Measurements from ENCODE around the gene RIPK3.
A peak's percentile ranks its signal among the peaks of the same experiment; 100 is the strongest.

RIPK3 gene

DNA sequence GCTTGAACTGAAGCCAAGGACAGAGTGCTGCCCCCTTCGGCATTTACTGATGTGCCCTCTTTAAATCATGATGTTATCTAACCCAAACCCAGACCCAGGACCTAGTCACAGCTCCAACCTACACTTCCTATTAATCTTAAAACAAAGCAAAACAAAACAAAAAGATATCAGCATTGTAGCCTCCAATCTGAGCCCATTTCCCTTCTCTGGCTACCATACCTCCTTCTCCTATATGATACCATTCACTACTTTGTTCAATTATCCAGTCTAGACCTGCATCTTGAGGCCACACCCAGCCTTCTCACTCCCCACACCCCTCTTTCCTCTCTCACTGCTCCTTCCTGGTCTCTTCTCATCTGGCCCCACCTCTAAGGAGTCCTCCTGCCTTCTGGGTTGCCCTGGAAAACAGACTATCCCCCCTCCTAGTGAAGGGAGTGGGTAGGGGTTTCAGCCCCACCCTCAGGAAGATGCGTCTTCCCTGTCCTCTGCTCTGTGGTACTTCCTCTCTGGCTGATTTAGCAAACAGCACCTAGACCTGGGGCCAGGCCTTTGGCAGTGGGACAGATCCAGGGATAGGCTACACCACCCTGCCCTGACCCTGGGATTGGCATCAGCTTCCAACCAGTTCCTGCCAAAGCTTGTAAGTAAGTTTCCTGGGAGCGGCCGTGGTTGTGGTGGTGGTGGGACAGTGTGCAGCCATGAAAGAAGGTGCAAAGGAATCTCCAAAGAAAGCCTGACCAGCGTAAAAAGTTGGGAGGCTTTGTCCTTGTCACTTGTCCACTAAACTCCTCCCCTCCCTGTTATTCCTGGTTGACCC, 25.2 kb downstream of the RIPK3 start:
- H3K4me1 ChIP-seq (ENCODE audit: control insufficient read depth in 1 of 2, insufficient read depth in 2 of 2, low read length in 2 of 2), result no peaks in the 10 kb centered on the region
- H4K8ac ChIP-seq (ENCODE audit: low read depth, low read length), result no peak overlapping the region
- no peak overlapping the region for H2BK5ac ChIP-seq (ENCODE audit: low read depth, low read length, poor library complexity)
- no peak overlapping the region for H4K12ac ChIP-seq (ENCODE audit: low read depth, low read length)
- no peak for DNase-seq
- H3K79me2 ChIP-seq (ENCODE audit: control insufficient read depth, insufficient read depth, low read length, poor library complexity), result no peaks in the 10 kb centered on the region
- peaks cover 19 to 20% of the 10 kb centered on the region in 2 experiments for H3K36me3 ChIP-seq (ENCODE audit: control insufficient read depth in 1 of 2, insufficient read depth in 2 of 2, low read length in 2 of 2)
- no peaks in the 10 kb centered on the region for H3K9me3 ChIP-seq (ENCODE audit: insufficient read depth, low read depth, low read length)
- no peak overlapping the region for H2BK12ac ChIP-seq (ENCODE audit: low read length)
- H3K23ac ChIP-seq (ENCODE audit: low read length), result no peak overlapping the region
- no CpG with 5 or more reads among the region's 5 CpGs for WGBS (ENCODE audit: extremely low coverage, insufficient coverage, insufficient read length)
- no peak overlapping the region for H3K18ac ChIP-seq (ENCODE audit: low read length)
- H2AK5ac ChIP-seq (ENCODE audit: low read length), result no peak overlapping the region
- H4K91ac ChIP-seq (ENCODE audit: low read depth, low read length), result no peak overlapping the region
- no peak overlapping the region for H2BK120ac ChIP-seq (ENCODE audit: insufficient read depth, low read length, poor library complexity)
- no peaks in the 10 kb centered on the region for H3K27me3 ChIP-seq (ENCODE audit: insufficient read depth, low read length)
- no peak overlapping the region for H3K14ac ChIP-seq (ENCODE audit: low read length)
- H2AFZ ChIP-seq (ENCODE audit: insufficient read depth, low read length, poor library complexity), result no peak overlapping the region
- H3K9ac ChIP-seq (ENCODE audit: low read length), result no peak overlapping the region
- no peak overlapping the region for H3K4me3 ChIP-seq (ENCODE audit: low read depth, low read length)
- no peak overlapping the region for H3K4me2 ChIP-seq (ENCODE audit: low read length)
- H3K79me1 ChIP-seq (ENCODE audit: low read length), result no peaks in the 10 kb centered on the region
- no peak overlapping the region for H3K27ac ChIP-seq (ENCODE audit: low read depth, low read length)
- H3K4ac ChIP-seq (ENCODE audit: low read depth, low read length), result no peak overlapping the region

DNA sequence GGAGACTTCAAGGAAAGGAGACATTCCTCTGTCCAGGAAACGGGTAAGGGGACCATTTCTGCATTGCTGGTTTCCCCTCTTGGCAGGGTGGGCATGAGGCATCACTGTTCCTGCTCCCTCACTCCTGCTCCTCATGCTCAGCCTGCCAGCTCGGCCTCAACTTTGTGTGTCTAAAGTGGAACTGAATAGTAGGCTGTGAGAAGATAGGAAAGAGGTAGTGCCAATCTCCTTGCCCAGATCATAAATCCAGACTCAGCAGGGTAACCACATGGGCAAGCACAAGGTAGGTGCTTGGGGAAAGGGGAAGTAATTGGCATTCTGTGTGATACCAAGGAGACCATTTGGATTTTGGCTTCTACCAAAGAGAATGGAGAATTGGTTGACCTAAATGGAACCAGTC, 25.9 kb downstream of the RIPK3 start:
- no peak overlapping the region for H4K91ac ChIP-seq (ENCODE audit: low read depth, low read length)
- no peak overlapping the region for H2AK5ac ChIP-seq (ENCODE audit: low read length)
- H3K27me3 ChIP-seq (ENCODE audit: insufficient read depth, low read length), result no peaks in the 10 kb centered on the region
- H3K79me1 ChIP-seq (ENCODE audit: low read length), result no peaks in the 10 kb centered on the region
- no peak overlapping the region for H4K12ac ChIP-seq (ENCODE audit: low read depth, low read length)
- no peak overlapping the region for H3K18ac ChIP-seq (ENCODE audit: low read length)
- no peak for DNase-seq
- no peak overlapping the region for H3K4me3 ChIP-seq (ENCODE audit: low read depth, low read length)
- H2BK120ac ChIP-seq (ENCODE audit: insufficient read depth, low read length, poor library complexity), result no peak overlapping the region
- peaks cover 20 to 21% of the 10 kb centered on the region in 2 experiments for H3K36me3 ChIP-seq (ENCODE audit: control insufficient read depth in 1 of 2, insufficient read depth in 2 of 2, low read length in 2 of 2)
- no peak overlapping the region for H3K9ac ChIP-seq (ENCODE audit: low read length)
- no peaks in the 10 kb centered on the region for H3K79me2 ChIP-seq (ENCODE audit: control insufficient read depth, insufficient read depth, low read length, poor library complexity)
- no peak overlapping the region for H2BK5ac ChIP-seq (ENCODE audit: low read depth, low read length, poor library complexity)
- no peak overlapping the region for H3K27ac ChIP-seq (ENCODE audit: low read depth, low read length)
- H2BK12ac ChIP-seq (ENCODE audit: low read length), result no peak overlapping the region
- H3K4ac ChIP-seq (ENCODE audit: low read depth, low read length), result no peak overlapping the region
- no peak overlapping the region for H4K8ac ChIP-seq (ENCODE audit: low read depth, low read length)
- H3K4me1 ChIP-seq (ENCODE audit: control insufficient read depth in 1 of 2, insufficient read depth in 2 of 2, low read length in 2 of 2), result no peaks in the 10 kb centered on the region
- no peaks in the 10 kb centered on the region for H3K9me3 ChIP-seq (ENCODE audit: insufficient read depth, low read depth, low read length)
- H2AFZ ChIP-seq (ENCODE audit: insufficient read depth, low read length, poor library complexity), result no peak overlapping the region
- H3K4me2 ChIP-seq (ENCODE audit: low read length), result no peak overlapping the region
- no peak overlapping the region for H3K14ac ChIP-seq (ENCODE audit: low read length)
- no CpG with 5 or more reads among the region's 2 CpGs for WGBS (ENCODE audit: extremely low coverage, insufficient coverage, insufficient read length)
- no peak overlapping the region for H3K23ac ChIP-seq (ENCODE audit: low read length)

DNA sequence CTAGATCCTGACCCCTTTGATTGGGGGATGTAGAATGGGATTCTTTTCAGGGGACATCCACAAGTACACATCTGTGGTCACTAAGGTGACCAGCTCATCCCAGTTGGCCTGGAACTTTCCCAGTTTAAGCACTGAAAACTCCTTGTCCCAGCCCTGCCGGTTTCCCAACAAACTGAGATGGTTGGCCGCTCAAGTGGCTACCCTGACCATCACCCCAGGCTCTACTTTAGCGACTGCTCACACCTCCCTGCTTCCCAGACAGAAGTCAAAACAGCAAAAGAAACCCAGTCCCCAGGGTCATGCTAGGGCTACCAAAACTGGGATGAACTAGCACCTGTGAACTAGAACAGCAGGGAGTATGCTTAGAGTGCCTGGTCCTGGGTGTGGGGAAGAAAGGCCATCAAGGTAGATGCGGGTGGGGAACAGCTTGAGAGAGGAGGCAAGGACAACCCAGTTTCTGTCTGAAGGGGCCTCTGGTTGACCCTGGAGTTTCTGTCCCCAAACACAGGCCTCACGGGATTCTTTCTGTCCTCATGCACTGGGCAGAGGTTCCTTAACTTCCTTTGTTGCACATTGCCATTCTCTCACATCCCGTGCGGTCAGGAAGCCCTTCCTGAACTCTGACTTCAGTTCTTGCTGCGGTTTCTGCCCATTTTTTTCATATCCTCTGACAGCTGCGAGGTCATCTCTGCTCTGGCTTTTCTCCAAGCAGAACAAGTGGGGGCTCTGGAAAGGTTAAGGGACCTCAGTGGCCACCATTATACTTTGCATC, 26.9 kb downstream of the RIPK3 start:
- Histone ChIP-seq H3K18ac (ENCODE audit: low read length) (no peak overlapping the region), H2BK12ac (ENCODE audit: low read length) (no peak overlapping the region), H3K23ac (ENCODE audit: low read length) (no peak overlapping the region), H3K36me3 (ENCODE audit: control insufficient read depth in 1 of 2, insufficient read depth in 2 of 2, low read length in 2 of 2) (peaks cover 24% of the 10 kb centered on the region in 2 experiments), H4K91ac (ENCODE audit: low read depth, low read length) (no peak overlapping the region), H2AFZ (ENCODE audit: insufficient read depth, low read length, poor library complexity) (no peak overlapping the region), H3K27ac (ENCODE audit: low read depth, low read length) (no peak overlapping the region), H3K4me3 (ENCODE audit: low read depth, low read length) (no peak overlapping the region), H3K79me1 (ENCODE audit: low read length) (no peaks in the 10 kb centered on the region), H3K4ac (ENCODE audit: low read depth, low read length) (no peak overlapping the region), H3K9me3 (ENCODE audit: insufficient read depth, low read depth, low read length) (no peaks in the 10 kb centered on the region), H2AK5ac (ENCODE audit: low read length) (no peak overlapping the region), H3K4me2 (ENCODE audit: low read length) (no peak overlapping the region), H4K8ac (ENCODE audit: low read depth, low read length) (no peak overlapping the region), H4K12ac (ENCODE audit: low read depth, low read length) (no peak overlapping the region), H3K79me2 (ENCODE audit: control insufficient read depth, insufficient read depth, low read length, poor library complexity) (no peaks in the 10 kb centered on the region), H3K27me3 (ENCODE audit: insufficient read depth, low read length) (no peaks in the 10 kb centered on the region), H2BK120ac (ENCODE audit: insufficient read depth, low read length, poor library complexity) (no peak overlapping the region), H3K14ac (ENCODE audit: low read length) (no peak overlapping the region), H3K4me1 (ENCODE audit: control insufficient read depth in 1 of 2, insufficient read depth in 2 of 2, low read length in 2 of 2) (peaks cover 0 to under 1% of the 10 kb centered on the region in 2 experiments), H2BK5ac (ENCODE audit: low read depth, low read length, poor library complexity) (no peak overlapping the region), H3K9ac (ENCODE audit: low read length) (no peak overlapping the region)
- DNase-seq, result peak in 1 of 2 donors; percentile 23
- WGBS (ENCODE audit: extremely low coverage, insufficient coverage, insufficient read length), result no CpG with 5 or more reads among the region's 9 CpGs

DNA sequence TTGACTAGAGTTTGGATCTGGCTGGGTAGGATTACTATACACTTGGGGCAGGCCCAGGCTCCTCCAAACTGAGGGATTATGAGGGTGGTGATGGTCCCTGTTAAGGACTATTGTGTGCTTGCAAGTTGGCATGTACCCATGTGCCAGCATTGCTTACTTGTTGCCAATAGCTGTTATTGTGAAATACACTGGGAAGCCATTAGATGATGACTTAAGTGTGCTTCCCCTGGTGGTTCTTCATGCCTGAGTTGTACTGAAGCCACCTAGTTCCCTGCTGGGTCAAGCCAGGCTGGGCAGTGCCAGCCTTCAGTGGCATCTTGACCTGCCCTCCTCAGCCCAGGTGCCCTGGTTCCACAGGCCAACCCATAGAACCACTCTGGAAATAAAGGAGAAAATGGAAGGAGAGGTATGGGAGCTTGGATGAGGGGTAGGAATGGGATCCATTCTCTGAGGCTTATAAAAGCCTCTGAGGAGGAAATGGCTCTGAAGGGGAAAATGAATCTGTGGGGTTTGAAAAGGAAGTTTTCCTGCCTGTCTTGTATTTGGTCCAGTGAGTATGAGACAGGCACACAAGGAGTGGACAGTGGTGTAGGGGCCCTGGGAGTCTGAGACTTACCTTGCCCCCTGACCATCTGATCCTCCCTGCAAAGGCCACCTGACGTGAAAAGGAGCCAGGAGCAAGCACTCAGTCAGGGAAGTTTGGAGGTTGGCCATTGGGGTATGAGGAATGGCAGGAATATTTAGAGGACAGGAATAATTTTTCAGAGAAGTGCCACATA, 27.8 kb downstream of the RIPK3 start:
- H2AK5ac ChIP-seq (ENCODE audit: low read length), result no peak overlapping the region
- no peaks in the 10 kb centered on the region for H3K9me3 ChIP-seq (ENCODE audit: insufficient read depth, low read depth, low read length)
- no peaks in the 10 kb centered on the region for H3K79me2 ChIP-seq (ENCODE audit: control insufficient read depth, insufficient read depth, low read length, poor library complexity)
- no peak overlapping the region for H3K9ac ChIP-seq (ENCODE audit: low read length)
- H4K91ac ChIP-seq (ENCODE audit: low read depth, low read length), result no peak overlapping the region
- no peak overlapping the region for H3K4me3 ChIP-seq (ENCODE audit: low read depth, low read length)
- H2BK5ac ChIP-seq (ENCODE audit: low read depth, low read length, poor library complexity), result no peak overlapping the region
- no peak overlapping the region for H4K8ac ChIP-seq (ENCODE audit: low read depth, low read length)
- no peak overlapping the region for H2BK12ac ChIP-seq (ENCODE audit: low read length)
- no peak overlapping the region for H2BK120ac ChIP-seq (ENCODE audit: insufficient read depth, low read length, poor library complexity)
- H3K14ac ChIP-seq (ENCODE audit: low read length), result no peak overlapping the region
- no peak overlapping the region for H4K12ac ChIP-seq (ENCODE audit: low read depth, low read length)
- DNase-seq, result peak in 1 of 2 donors; percentile 12
- H3K23ac ChIP-seq (ENCODE audit: low read length), result no peak overlapping the region
- no peak overlapping the region for H2AFZ ChIP-seq (ENCODE audit: insufficient read depth, low read length, poor library complexity)
- H3K4me1 ChIP-seq (ENCODE audit: control insufficient read depth in 1 of 2, insufficient read depth in 2 of 2, low read length in 2 of 2), result peaks cover 0 to 5% of the 10 kb centered on the region in 2 experiments
- no peak overlapping the region for H3K4me2 ChIP-seq (ENCODE audit: low read length)
- no peak overlapping the region for H3K4ac ChIP-seq (ENCODE audit: low read depth, low read length)
- no peak overlapping the region for H3K27ac ChIP-seq (ENCODE audit: low read depth, low read length)
- H3K36me3 ChIP-seq (ENCODE audit: control insufficient read depth in 1 of 2, insufficient read depth in 2 of 2, low read length in 2 of 2), result peaks cover 24 to 27% of the 10 kb centered on the region in 2 experiments
- no peak overlapping the region for H3K18ac ChIP-seq (ENCODE audit: low read length)
- no CpG with 5 or more reads among the region's 1 CpG for WGBS (ENCODE audit: extremely low coverage, insufficient coverage, insufficient read length)
- H3K27me3 ChIP-seq (ENCODE audit: insufficient read depth, low read length), result no peaks in the 10 kb centered on the region
- no peaks in the 10 kb centered on the region for H3K79me1 ChIP-seq (ENCODE audit: low read length)
